ENCODE results near the gene LMBRD2.

The LMBRD2 gene

GRCh38 chr5:36108758-36109460 lies 42.8 kb downstream of the LMBRD2 start:
- DNase-seq (ENCODE audit: low read depth, low spot score), result no peak

DNA sequence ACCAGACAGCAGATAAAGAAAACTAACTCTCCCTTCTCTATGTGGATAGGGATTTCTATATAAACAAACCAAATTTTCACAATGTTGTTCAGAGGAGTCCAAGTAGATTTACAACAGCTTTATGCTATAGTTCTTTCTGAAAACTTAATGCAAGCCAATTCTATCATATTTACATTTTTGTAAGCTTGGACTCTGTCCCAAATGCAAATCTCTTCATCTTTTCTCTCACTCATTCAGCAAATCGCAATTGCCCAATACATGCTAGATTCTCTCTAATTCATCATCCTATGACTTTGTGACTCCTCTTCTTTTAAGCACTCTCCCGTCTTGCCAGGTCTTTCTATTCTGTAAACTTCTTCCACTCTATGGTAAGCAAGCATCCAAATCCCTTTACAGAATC lies 45.9 kb downstream of the LMBRD2 start:
- DNase-seq (ENCODE audit: low read depth, low spot score), result no peak

GRCh38 chr5:36099748-36100147 lies 51.9 kb downstream of the LMBRD2 start:
- DNase-seq (ENCODE audit: low read depth, low spot score), result no peak

- no peak for DNase-seq (ENCODE audit: low read depth, low spot score)
Observed at GRCh38 chr5:36096486-36096885, 55.2 kb downstream of the LMBRD2 start.

- DNase-seq (ENCODE audit: low read depth, low spot score), result no peak
Observed at GRCh38 chr5:36089989-36090388, 61.7 kb downstream of the LMBRD2 start.

DNA sequence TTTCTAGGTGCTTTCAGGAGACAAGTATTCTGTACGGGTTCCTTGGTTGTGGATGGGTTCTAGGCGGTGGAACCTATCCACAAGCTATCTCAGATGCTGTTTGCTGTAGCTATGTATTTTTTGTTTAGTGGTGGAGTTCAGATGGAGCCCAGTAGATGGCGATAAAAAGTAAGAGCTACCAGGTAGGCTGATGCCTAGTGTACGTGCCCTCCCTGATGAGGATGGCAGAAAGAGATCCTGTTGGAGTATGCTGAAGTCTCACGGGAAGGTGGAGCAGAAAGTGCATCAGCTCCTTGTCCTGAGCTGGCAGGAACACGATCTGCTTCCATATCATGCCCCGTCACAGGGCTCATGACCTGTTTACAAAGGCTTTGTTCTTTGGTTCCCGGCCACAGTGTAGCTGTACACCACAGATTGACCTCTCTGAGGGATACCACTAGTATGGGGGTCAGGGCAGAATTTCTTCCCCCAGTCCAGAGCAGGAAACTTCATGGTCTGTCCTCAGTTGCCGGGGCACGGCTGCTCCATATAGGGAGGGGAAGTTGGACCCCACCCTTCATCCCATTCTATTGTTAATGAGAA lies 72.4 kb downstream of the LMBRD2 start:
- no peak for DNase-seq (ENCODE audit: low read depth, low spot score)

DNA sequence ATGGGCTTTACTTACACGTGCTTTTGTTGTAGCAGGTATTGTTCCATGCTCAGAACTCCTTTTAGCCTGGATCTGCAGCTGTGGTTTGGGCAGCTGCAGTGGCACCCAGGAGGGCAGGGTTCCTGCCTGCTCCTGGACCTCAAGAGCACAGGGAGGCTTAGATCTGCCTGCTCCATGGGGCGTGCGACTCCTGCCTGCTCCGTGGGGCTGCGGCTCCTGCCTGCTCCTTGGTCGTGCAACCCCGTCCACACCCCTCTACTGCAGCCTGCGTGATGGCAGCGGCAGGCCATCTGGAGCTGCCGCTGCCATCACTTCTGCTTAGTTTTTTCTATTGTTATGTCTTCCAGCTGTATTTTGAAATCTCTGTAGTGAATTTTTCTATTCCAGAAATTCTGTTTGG lies 73.3 kb downstream of the LMBRD2 start:
- no peak for DNase-seq (ENCODE audit: low read depth, low spot score)

GRCh38 chr5:36073595-36074216 lies 78.0 kb downstream of the LMBRD2 start:
- DNase-seq (ENCODE audit: low read depth, low spot score), result no peak

GRCh38 chr5:36070687-36071571 lies 80.8 kb downstream of the LMBRD2 start:
- DNase-seq (ENCODE audit: low read depth, low spot score), result no peak

- DNase-seq (ENCODE audit: low read depth, low spot score), result no peak
Observed at GRCh38 chr5:36068751-36069281, 82.9 kb downstream of the LMBRD2 start.

DNA sequence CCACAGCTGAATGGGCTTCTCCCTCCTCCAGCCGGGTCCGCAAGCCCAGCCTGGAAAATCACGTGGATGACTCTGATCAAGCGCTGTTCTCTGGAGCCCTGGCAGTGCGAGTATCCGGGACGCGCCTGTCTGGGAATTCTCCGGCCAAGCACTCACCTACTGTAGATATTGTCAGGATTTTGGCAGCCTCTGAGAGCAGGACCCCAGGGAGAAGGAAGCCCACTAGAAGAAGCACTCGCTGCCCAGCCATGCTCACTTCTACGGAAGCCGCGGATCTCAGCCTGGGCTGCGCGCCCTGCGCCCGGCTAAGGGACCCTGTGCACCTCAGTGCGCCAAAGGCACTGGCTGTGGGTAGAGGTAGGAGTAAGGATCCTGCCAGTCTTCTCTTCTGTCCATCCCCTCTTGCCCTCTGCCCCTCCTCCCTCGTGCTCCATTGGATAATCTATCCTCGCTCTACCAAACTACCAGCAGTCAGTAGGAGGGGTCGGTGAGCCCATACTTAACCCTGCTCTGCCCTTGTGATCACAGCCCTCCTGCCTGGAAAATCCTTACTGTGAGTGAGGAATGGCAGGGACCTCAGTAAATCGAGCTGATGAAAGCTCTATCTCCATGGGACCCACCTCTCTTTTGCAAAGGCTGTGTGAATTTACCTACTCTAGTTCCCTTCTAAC lies 85.0 kb downstream of the LMBRD2 start, which contains the start of gene UGT3A2:
Gene UGT3A2 (minus strand): TSS at position 343 of the 671 bp plus-strand sequence. CDS start 93 bp downstream, at position 250.
- DNase-seq (ENCODE audit: low read depth, low spot score), result no peak

DNA sequence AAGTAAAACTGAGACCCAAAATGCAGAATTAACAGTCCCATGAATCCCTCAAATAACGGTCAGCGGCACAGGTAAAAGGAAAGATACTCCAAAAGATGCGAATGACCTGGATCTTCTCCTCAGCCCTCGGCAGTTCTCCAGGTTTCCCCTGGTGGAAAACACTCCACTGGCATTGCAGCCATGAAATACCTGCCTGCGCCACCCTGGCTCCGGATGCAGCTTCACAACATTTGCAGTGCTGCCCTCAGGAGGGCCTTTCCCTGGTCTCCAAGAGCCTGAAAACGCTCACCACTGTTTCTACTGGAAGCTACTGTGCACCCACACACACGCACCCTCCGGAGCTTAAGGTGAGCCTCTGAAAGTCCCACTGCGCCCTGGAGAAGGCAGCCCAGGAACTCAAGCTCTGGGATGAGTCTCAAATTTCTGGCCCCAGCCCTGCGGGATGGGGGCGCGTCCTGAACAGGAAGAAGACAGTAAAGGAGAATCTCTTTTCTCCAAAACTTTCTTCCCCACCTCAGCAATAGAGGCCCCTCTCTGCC lies 85.6 kb downstream of the LMBRD2 start:
- no peak for DNase-seq (ENCODE audit: low read depth, low spot score)

DNA sequence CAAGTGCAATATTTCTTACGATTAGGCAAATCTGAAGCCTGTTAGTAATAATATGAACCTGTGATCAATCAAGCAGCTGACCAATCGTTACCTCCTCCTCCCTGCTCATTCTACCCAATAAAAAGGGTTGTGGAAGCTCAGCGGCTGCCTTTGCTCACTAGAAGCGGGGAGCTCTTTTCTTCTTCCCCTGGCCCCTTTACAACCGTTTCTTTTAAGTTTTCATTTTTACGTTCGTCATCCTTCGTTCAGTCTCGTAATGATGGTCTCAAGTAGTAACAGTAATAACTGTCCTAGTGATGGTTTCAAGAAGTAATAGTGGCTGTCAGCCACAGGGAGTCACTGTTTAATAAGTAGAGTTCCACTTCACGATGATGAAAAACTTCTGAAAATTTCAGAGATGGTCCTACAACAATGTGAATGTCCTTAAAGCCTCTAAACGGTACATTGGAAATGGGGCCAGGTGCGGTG lies 91.2 kb downstream of the LMBRD2 start:
- no peak for DNase-seq (ENCODE audit: low read depth, low spot score)

- no peak for DNase-seq (ENCODE audit: low read depth, low spot score)
Observed at GRCh38 chr5:36059571-36060419, 91.9 kb downstream of the LMBRD2 start.

DNA sequence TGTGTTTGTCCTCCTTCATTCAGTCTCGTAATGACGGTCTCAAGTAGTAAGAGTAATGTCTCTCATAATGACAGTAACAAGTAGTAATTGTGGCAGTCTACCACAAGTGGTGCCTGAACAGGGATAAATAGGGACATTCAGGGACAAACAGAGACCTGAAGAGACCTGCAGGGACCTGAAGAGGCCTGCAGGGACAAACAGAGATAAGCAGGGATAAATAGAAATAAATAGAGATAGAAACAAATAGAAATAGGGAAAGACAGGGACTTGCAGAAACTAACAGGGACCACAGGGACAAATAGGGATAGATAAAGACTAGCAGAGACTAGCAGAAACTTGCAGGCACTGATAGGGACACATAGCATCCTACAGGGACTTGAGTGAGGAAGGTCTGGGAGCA lies 92.9 kb downstream of the LMBRD2 start:
- no peak for DNase-seq (ENCODE audit: low read depth, low spot score)

GRCh38 chr5:36057386-36057785 lies 94.3 kb downstream of the LMBRD2 start:
- no peak for DNase-seq (ENCODE audit: low read depth, low spot score)

- DNase-seq (ENCODE audit: low read depth, low spot score), result no peak
Observed at GRCh38 chr5:36056422-36056821, 95.3 kb downstream of the LMBRD2 start.

DNA sequence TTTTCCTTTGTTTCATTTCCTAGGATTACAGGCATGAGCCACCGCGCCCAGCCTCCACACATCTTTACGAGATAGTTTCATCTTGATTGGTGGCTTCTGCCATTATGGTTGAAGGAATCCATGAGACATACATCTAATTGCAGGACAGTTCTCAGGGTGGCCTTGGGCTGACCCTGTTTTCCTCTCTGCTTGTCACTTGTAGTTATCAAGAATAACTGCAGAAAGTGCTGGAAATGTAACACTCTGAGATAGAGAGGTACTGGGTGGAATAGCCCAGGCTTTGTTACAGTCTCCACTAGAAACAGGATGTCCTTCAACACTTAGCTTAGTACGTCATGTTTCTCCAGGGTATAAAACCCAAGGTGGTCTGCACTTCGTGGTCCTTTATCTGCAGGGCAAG lies 95.7 kb downstream of the LMBRD2 start:
- no peak for DNase-seq (ENCODE audit: low read depth, low spot score)

DNA sequence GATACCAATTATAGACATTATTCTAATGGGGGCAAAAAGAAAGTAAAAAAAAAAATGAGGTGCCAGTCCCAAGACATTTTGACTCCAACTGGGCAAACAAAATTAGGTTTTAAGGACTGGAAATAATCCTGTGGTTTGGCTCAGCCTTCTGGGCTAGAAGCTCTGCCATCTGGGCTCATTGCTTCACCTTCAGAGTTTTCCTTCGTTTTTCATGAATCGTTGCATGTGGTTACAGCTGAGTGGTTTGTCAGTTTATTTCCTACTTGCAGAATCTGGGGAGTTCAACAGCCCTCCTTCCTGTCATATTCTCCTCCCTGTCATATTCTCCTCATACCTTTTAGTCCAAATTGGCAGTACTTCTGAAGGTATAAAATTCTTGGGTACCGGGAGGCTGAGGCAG lies 97.0 kb downstream of the LMBRD2 start:
- DNase-seq (ENCODE audit: low read depth, low spot score), result no peak

GRCh38 chr5:36052538-36052937 lies 99.1 kb downstream of the LMBRD2 start:
- DNase-seq (ENCODE audit: low read depth, low spot score), result no peak

All from activated naive CD8-positive, alpha-beta T cell treated with anti-CD3 and anti-CD28 coated beads, Interleukin-2, amount 50 U/mL, for 16 hours (primary cell).